ENCODE measurements around the gene CATSPERE. TPM values are rescaled to one million over a fixed set of nuclear protein-coding genes. Genes with fewer than 3 reads are reported as not detected.

CATSPERE gene, protein sequence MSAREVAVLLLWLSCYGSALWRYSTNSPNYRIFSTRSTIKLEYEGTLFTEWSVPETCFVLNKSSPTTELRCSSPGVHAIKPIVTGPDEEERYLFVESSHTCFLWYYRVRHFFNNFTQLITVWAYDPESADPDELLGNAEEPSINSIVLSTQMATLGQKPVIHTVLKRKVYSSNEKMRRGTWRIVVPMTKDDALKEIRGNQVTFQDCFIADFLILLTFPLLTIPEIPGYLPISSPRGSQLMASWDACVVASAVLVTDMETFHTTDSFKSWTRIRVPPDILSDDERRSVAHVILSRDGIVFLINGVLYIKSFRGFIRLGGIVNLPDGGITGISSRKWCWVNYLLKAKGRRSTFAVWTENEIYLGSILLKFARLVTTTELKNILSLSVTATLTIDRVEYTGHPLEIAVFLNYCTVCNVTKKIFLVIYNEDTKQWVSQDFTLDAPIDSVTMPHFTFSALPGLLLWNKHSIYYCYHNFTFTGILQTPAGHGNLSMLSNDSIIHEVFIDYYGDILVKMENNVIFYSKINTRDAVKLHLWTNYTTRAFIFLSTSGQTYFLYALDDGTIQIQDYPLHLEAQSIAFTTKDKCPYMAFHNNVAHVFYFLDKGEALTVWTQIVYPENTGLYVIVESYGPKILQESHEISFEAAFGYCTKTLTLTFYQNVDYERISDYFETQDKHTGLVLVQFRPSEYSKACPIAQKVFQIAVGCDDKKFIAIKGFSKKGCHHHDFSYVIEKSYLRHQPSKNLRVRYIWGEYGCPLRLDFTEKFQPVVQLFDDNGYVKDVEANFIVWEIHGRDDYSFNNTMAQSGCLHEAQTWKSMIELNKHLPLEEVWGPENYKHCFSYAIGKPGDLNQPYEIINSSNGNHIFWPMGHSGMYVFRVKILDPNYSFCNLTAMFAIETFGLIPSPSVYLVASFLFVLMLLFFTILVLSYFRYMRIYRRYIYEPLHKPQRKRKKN
- total RNA-seq (2012; rRNA removed): 0.44 and 1.3 TPM in 2 replicates

- Histone ChIP-seq H3K9ac (ENCODE audit: low read depth, low read length) (peak within 1 kb of the TSS; percentile 82), H3K36me3 (ENCODE audit: insufficient read depth, low read length) (no peaks in the 10 kb centered on the region), H3K27me3 (ENCODE audit: control insufficient read depth, insufficient read depth, low read length) (no peaks in the 10 kb centered on the region), H3K4me2 (ENCODE audit: low read length) (peak within 1 kb of the TSS; percentile 83), H3K4me1 (ENCODE audit: control insufficient read depth, insufficient read depth, low read length) (peaks cover 11% of the 10 kb centered on the region), H3K4me3 (ENCODE audit: low read length) (peak within 1 kb of the TSS; percentile 76), H3K9me3 (replicated peaks; ENCODE audit: low read length) (no peaks in the 10 kb centered on the region)
Measured at GRCh38 chr1:244461245-244462071, at the start of gene CATSPERE. Gene CATSPERE, plus strand, starts transcription at chr1:244461273. Its CDS starts 157 bp downstream, at chr1:244461430.

- no peak overlapping the region for H3K4me2 ChIP-seq (ENCODE audit: low read length)
- H3K9ac ChIP-seq (ENCODE audit: low read depth, low read length): no peak overlapping the region
- H3K27me3 ChIP-seq (ENCODE audit: control insufficient read depth, insufficient read depth, low read length): no peaks in the 10 kb centered on the region
- H3K9me3 ChIP-seq (replicated peaks; ENCODE audit: low read length): no peaks in the 10 kb centered on the region
- peaks cover 19% of the 10 kb centered on the region for H3K4me1 ChIP-seq (ENCODE audit: control insufficient read depth, insufficient read depth, low read length)
- H3K36me3 ChIP-seq (ENCODE audit: insufficient read depth, low read length): peaks cover 60% of the 10 kb centered on the region
- no peak overlapping the region for H3K4me3 ChIP-seq (ENCODE audit: low read length)
Measured at GRCh38 chr1:244412176-244412575, 48.9 kb upstream of the CATSPERE start.

DNA sequence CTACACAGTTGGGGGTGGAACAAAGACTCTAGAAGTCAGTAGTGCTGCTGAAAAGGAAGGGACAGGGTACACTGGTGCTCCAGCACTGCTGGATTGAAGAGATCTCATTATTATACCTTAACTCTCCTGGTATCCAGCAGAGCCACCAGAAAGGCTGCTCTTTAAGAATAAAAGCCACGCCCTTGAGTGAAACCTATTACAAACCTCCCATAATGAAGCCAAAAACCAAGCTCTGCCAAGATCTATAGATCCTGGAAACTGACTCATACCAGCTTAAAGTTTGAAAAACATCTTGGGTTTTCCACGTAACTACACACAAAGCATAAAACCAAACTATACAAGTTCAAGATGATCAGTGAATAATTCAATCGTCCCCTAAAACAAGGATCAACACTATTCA is 47.3 kb upstream of the CATSPERE start:
- peaks cover 19% of the 10 kb centered on the region for H3K4me1 ChIP-seq (ENCODE audit: control insufficient read depth, insufficient read depth, low read length)
- no peak overlapping the region for H3K4me3 ChIP-seq (ENCODE audit: low read length)
- H3K4me2 ChIP-seq (ENCODE audit: low read length): no peak overlapping the region
- no peaks in the 10 kb centered on the region for H3K9me3 ChIP-seq (replicated peaks; ENCODE audit: low read length)
- peaks cover 63% of the 10 kb centered on the region for H3K36me3 ChIP-seq (ENCODE audit: insufficient read depth, low read length)
- no peaks in the 10 kb centered on the region for H3K27me3 ChIP-seq (ENCODE audit: control insufficient read depth, insufficient read depth, low read length)
- H3K9ac ChIP-seq (ENCODE audit: low read depth, low read length): no peak overlapping the region

DNA sequence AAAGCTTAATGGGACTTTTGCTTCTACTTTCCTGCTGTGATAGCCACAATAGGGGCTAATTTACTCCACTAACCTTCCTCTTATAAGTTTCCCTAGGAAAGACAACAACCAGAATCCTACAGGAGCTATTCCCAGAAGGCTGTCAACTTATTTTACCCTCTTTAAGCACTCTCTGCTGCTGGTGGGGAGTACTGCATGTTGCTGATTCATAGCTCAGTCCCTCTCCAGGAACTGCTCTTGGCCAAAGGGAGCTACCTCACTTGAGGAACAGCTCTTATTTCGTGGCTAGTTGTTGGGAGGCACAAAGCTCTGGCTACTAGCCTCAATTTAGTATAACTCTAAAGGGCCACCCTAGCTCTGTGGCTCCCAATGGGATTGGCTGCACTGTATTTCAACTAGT is 46.5 kb upstream of the CATSPERE start:
- Histone ChIP-seq H3K9ac (ENCODE audit: low read depth, low read length) (no peak overlapping the region), H3K27me3 (ENCODE audit: control insufficient read depth, insufficient read depth, low read length) (no peaks in the 10 kb centered on the region), H3K36me3 (ENCODE audit: insufficient read depth, low read length) (peaks cover 60% of the 10 kb centered on the region)

GRCh38 chr1:244419024-244419423 is 42.0 kb upstream of the CATSPERE start:
- Histone ChIP-seq H3K4me2 (ENCODE audit: low read length) (no peak overlapping the region), H3K9ac (ENCODE audit: low read depth, low read length) (no peak overlapping the region), H3K27me3 (ENCODE audit: control insufficient read depth, insufficient read depth, low read length) (no peaks in the 10 kb centered on the region), H3K4me1 (ENCODE audit: control insufficient read depth, insufficient read depth, low read length) (peaks cover 7% of the 10 kb centered on the region), H3K36me3 (ENCODE audit: insufficient read depth, low read length) (peaks cover 60% of the 10 kb centered on the region), H3K4me3 (ENCODE audit: low read length) (no peak overlapping the region), H3K9me3 (replicated peaks; ENCODE audit: low read length) (no peaks in the 10 kb centered on the region)

More for the DNA sequence above, 46.5 kb upstream of the CATSPERE start:
- Histone ChIP-seq H3K4me2 (ENCODE audit: low read length) (no peak overlapping the region), H3K9me3 (replicated peaks; ENCODE audit: low read length) (no peaks in the 10 kb centered on the region), H3K4me1 (ENCODE audit: control insufficient read depth, insufficient read depth, low read length) (peaks cover 18% of the 10 kb centered on the region), H3K4me3 (ENCODE audit: low read length) (no peak overlapping the region)

- peaks cover 41% of the 10 kb centered on the region for H3K36me3 ChIP-seq (ENCODE audit: insufficient read depth, low read length)
- no peaks in the 10 kb centered on the region for H3K4me1 ChIP-seq (ENCODE audit: control insufficient read depth, insufficient read depth, low read length)
- H3K27me3 ChIP-seq (ENCODE audit: control insufficient read depth, insufficient read depth, low read length): no peaks in the 10 kb centered on the region
- no peak overlapping the region for H3K4me2 ChIP-seq (ENCODE audit: low read length)
- H3K9ac ChIP-seq (ENCODE audit: low read depth, low read length): no peak overlapping the region
- no peaks in the 10 kb centered on the region for H3K9me3 ChIP-seq (replicated peaks; ENCODE audit: low read length)
- no peak overlapping the region for H3K4me3 ChIP-seq (ENCODE audit: low read length)
Measured at GRCh38 chr1:244422174-244422573, 38.9 kb upstream of the CATSPERE start.

DNA sequence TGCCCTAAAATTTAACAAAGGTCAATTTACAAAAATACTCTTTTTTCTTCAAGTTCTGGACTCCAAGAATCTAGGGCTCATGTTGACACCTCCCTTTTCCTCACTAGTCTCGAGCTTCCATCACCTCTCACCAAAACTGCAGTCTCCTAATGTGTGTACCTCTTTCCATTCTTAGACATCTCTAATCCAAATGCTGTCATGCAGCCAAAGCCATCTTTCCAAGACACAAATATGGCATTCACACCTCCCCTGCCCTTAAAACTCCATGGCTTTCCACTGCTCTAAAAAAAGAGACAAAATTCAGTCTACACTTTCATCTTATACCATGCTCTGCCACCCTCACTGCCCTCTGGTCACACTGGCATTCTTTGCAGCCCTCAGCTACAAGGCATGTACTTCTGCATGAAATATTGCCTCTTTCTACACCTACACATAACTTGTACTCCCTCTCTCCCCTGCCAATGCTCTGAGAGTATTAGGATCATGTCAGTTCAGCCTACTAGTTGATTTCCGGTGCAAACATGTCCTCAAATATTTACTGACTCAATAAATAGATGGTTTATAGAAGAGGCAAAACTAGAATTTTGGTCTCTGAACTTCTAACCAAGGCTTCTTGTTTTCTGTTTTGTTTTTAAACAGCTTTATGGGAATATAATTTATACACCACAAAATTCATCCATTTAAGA is 36.3 kb upstream of the CATSPERE start:
- Histone ChIP-seq H3K4me2 (ENCODE audit: low read length) (no peak overlapping the region), H3K9me3 (replicated peaks; ENCODE audit: low read length) (no peaks in the 10 kb centered on the region), H3K9ac (ENCODE audit: low read depth, low read length) (no peak overlapping the region), H3K27me3 (ENCODE audit: control insufficient read depth, insufficient read depth, low read length) (no peaks in the 10 kb centered on the region), H3K4me1 (ENCODE audit: control insufficient read depth, insufficient read depth, low read length) (no peaks in the 10 kb centered on the region), H3K4me3 (ENCODE audit: low read length) (no peak overlapping the region), H3K36me3 (ENCODE audit: insufficient read depth, low read length) (peaks cover 31% of the 10 kb centered on the region)

- Histone ChIP-seq H3K36me3 (ENCODE audit: insufficient read depth, low read length) (peaks cover 36% of the 10 kb centered on the region), H3K4me2 (ENCODE audit: low read length) (no peak overlapping the region), H3K4me3 (ENCODE audit: low read length) (no peak overlapping the region), H3K4me1 (ENCODE audit: control insufficient read depth, insufficient read depth, low read length) (no peaks in the 10 kb centered on the region), H3K9ac (ENCODE audit: low read depth, low read length) (no peak overlapping the region), H3K9me3 (replicated peaks; ENCODE audit: low read length) (no peaks in the 10 kb centered on the region), H3K27me3 (ENCODE audit: control insufficient read depth, insufficient read depth, low read length) (no peaks in the 10 kb centered on the region)
Measured at GRCh38 chr1:244427647-244428046, 33.4 kb upstream of the CATSPERE start.

DNA sequence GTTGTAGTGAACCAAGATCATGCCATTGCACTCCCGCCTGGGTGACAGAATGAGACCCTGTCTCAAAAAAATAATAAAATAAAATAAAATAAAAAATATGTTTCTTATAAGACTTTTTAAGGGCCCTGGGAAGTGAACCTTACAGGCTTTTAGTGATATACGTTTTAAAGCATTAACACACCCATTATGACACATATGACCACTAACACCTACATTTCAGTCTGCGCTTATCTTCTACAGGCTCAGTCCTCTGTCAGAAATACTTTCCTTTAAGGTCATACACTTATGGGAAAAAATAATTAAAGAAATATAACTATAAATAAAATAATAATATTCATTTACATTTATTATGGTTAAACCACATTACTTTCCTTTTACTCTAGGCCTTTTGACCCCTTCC is 31.3 kb upstream of the CATSPERE start:
- Histone ChIP-seq H3K36me3 (ENCODE audit: insufficient read depth, low read length) (peaks cover 30% of the 10 kb centered on the region), H3K27me3 (ENCODE audit: control insufficient read depth, insufficient read depth, low read length) (no peaks in the 10 kb centered on the region), H3K9me3 (replicated peaks; ENCODE audit: low read length) (no peaks in the 10 kb centered on the region), H3K4me3 (ENCODE audit: low read length) (no peak overlapping the region), H3K9ac (ENCODE audit: low read depth, low read length) (no peak overlapping the region), H3K4me2 (ENCODE audit: low read length) (no peak overlapping the region), H3K4me1 (ENCODE audit: control insufficient read depth, insufficient read depth, low read length) (no peaks in the 10 kb centered on the region)

DNA sequence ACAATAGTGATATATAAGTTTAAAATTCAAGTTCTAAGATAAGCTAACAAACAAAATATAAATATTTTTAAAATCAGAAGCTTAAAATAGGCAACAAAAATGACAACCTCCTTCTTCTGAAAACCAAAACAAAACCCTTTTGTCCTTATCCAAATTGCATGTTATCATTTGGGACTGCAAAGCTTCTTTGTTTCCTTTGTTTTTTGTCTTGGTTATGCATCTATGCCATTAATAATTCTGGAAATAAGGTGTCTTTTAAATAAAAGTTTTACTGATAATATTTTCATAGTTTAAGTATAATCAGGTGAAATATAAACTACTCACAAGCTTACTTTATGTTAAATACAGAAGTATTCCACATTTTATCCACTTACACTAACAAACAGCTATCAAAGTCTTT is 29.9 kb upstream of the CATSPERE start:
- H3K27me3 ChIP-seq (ENCODE audit: control insufficient read depth, insufficient read depth, low read length): no peaks in the 10 kb centered on the region
- no peak overlapping the region for H3K4me3 ChIP-seq (ENCODE audit: low read length)
- H3K36me3 ChIP-seq (ENCODE audit: insufficient read depth, low read length): peaks cover 30% of the 10 kb centered on the region
- H3K4me1 ChIP-seq (ENCODE audit: control insufficient read depth, insufficient read depth, low read length): peaks cover 12% of the 10 kb centered on the region
- H3K9ac ChIP-seq (ENCODE audit: low read depth, low read length): no peak overlapping the region
- H3K9me3 ChIP-seq (replicated peaks; ENCODE audit: low read length): no peaks in the 10 kb centered on the region
- no peak overlapping the region for H3K4me2 ChIP-seq (ENCODE audit: low read length)

Measured in skeletal muscle satellite cell (primary cell).